Measurements from ENCODE around the gene HOXB6. TPM values are rescaled to one million over a fixed set of nuclear protein-coding genes. Genes with fewer than 3 reads are reported as not detected.

HOXB6 gene
- total RNA-seq, 2 experiments from 2014 or later: not detected

DNA sequence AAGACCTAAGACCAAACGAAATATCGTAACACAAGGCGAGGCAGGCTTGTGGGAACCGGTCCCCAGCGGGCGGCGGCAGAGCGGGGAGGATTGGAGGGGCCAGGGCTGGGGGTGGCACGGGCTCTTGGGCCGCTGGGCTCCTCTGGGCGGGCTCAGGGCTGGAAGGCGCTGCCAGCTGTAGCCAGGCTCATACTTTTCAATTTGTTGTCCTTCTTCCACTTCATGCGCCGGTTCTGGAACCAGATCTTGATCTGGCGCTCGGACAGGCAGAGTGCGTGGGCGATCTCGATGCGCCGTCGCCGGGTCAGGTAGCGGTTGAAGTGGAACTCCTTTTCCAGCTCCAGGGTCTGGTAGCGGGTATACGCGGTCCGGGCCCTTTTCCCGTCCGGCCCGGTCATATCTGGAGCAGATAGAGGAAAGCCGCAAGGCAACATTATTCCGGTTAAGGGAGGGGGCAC, 12.7 kb downstream of the HOXB6 start:
- TF ChIP-seq, protein P1, sequence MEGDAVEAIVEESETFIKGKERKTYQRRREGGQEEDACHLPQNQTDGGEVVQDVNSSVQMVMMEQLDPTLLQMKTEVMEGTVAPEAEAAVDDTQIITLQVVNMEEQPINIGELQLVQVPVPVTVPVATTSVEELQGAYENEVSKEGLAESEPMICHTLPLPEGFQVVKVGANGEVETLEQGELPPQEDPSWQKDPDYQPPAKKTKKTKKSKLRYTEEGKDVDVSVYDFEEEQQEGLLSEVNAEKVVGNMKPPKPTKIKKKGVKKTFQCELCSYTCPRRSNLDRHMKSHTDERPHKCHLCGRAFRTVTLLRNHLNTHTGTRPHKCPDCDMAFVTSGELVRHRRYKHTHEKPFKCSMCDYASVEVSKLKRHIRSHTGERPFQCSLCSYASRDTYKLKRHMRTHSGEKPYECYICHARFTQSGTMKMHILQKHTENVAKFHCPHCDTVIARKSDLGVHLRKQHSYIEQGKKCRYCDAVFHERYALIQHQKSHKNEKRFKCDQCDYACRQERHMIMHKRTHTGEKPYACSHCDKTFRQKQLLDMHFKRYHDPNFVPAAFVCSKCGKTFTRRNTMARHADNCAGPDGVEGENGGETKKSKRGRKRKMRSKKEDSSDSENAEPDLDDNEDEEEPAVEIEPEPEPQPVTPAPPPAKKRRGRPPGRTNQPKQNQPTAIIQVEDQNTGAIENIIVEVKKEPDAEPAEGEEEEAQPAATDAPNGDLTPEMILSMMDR (IDR thresholded peaks at IDR 0.05): no peak
- intact Hi-C loops (cut with micrococcal nuclease): no loop called here
- DNase-seq: no peak
- Mint-ChIP-seq H3K9me3 (no peaks in the 10 kb centered on the region), H3K4me3 (no peak overlapping the region), H3K27me3 (peaks cover 80% of the 10 kb centered on the region), H3K36me3 (ENCODE audit: low read depth) (no peaks in the 10 kb centered on the region), H3K4me1 (ENCODE audit: low read depth) (peaks cover 25% of the 10 kb centered on the region), H3K27ac (no peak overlapping the region)
- CTCF ChIA-PET: interaction anchor here (1.2 to 5.7 kb wide), 32 partner anchors 15 to 566 kb away, joined by 3 to 59 read pairs (median 8); partner anchors contain the start of genes HOXB6, HOXB8, HOXB9 and SNX11
- no peak for ATAC-seq
- POLR2A ChIA-PET: no interaction called here

DNA sequence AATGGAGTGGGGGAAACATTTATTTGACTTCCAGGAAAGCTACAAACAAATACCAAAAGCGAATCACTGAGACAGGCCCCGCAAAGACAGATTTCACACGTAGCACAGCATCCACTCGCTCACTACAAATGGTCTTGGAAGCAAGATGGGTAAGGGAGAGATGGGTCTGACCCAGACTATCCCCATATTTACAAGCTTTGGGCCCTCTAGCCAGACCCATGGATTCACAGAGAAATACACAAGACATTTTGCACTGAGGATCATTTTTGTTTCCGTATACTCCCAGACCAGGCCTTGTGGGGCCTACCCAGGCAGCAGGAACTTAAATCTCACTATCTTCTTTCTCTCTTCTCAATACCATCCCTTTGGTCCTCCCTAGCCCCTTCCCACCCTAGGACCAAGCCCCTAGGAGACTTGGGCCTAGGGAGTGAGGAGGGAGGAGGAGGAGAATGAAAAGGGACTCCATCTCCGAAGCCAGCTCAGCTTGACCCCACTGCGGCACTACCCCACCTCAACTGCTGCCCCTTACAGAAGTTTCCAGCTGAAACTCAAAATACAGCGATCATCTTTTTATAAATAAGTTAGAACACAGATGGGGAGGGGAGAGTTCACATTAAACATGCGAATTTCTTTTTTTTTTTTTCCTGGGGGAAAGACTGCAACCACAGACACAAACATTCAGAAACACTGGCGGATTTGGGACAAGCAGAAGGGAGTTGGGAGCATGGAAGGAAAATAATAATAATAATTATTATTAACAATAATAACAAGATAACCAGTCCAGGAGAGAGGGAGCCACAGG, 13.3 kb downstream of the HOXB6 start:
- Mint-ChIP-seq H3K9me3 (no peaks in the 10 kb centered on the region), H3K36me3 (ENCODE audit: low read depth) (no peaks in the 10 kb centered on the region), H3K4me3 (no peak overlapping the region), H3K4me1 (ENCODE audit: low read depth) (peaks cover 21% of the 10 kb centered on the region), H3K27ac (no peak overlapping the region), H3K27me3 (peaks cover 79% of the 10 kb centered on the region)
- TF ChIP-seq, protein P1 (IDR thresholded peaks at IDR 0.05): no peak
- CTCF ChIA-PET: interaction anchor here (0.5 to 5.7 kb wide), 16 partner anchors 21 to 459 kb away, joined by 3 to 59 read pairs (median 8); partner anchors contain the start of genes HOXB8 and HOXB9
- DNase-seq (no peak), ATAC-seq (no peak)
- intact Hi-C loops (cut with micrococcal nuclease): no loop called here
- POLR2A ChIA-PET: interaction anchor here (0.6 kb wide), 1 partner anchor 1195 kb away, joined by 3 read pairs; no protein-coding TSS in a partner anchor

DNA sequence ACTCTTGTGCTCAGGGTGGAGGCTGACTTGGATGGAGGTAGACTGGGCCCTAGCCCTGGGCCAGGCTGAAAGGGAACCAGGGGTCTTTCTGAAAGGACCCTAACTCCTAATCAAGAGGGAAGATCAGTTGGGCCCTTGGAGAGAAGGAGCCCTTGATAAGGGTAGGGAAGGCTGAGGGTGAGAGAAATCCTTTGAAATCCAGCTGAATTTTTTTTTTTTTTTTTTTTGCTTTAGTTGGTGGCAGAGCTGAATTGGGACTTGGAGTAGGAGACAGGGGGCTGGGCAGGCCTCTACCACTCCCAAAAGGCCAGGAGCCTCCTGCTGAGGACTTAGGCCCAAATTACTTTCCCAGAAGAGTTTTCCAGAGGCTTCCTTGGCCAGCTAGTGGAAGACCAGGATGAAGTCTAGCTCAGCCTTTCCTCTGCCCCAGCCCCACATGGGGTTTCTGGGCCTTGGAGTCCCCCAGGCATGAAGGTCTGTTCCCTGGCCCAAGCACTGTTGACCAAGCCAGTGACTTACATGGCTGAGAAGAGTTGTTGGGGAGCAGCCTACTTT, 14.1 kb downstream of the HOXB6 start:
- Mint-ChIP-seq H3K4me1 (ENCODE audit: low read depth) (peaks cover 25% of the 10 kb centered on the region), H3K4me3 (no peak overlapping the region), H3K36me3 (ENCODE audit: low read depth) (no peaks in the 10 kb centered on the region), H3K27ac (no peak overlapping the region), H3K27me3 (peaks cover 80% of the 10 kb centered on the region), H3K9me3 (no peaks in the 10 kb centered on the region)
- no peak for DNase-seq
- CTCF ChIA-PET: interaction anchor here (0.5 to 5.7 kb wide), 12 partner anchors 22 to 458 kb away, joined by 3 to 59 read pairs (median 4); partner anchors contain the start of gene HOXB9
- TF ChIP-seq, protein P1 (IDR thresholded peaks at IDR 0.05): no peak
- intact Hi-C loops (cut with micrococcal nuclease): no loop called here
- no peak for ATAC-seq
- POLR2A ChIA-PET: interaction anchor here (1.1 kb wide), 1 partner anchor 58 kb away, joined by 3 read pairs; no protein-coding TSS in a partner anchor

DNA sequence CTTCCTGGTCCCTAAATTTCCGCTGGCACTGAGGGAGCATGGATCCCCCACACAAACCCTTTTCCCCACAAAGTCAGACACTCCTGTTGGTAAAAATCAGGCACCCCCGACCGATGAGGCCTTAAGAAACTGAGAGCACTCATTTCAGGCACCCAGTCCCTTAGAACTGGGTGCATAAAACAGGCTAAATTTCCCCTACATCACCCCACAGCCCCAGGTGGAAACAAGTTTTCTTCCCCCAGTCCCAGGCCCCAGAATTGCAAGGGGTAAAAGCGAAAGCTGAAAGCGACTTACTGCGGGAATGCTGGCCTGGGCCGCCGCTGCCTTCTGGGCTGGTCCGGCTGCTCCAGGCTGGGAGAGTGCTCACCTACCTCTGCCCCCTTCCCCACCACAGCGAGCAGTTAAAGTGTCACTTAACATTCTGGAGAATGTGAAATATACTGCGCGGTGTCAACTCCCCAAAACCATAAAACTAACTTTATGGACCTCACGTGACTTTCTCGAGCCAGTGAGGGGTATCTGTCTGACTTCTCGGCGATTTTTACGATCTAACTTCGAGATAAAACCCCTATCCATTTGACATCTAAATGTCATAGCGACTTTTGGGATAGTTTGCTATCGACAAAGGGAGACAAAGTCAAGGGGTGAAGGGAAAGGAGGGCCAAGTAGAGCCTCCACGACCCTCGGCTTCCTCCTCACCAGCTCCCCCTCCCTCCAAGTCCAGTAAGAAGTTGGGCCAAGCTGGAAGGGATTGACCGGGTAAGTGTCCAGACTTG, 14.8 kb downstream of the HOXB6 start, which contains the start of gene HOXB3:
Gene HOXB3, minus strand, starts transcription at position 411 of the 776 bp plus-strand sequence. CDS start 37,767 bp downstream, outside the sequence.
- POLR2A ChIA-PET: interaction anchor here (0.8 to 1.1 kb wide), 3 partner anchors 57 to 269 kb away, joined by 3 read pairs; no protein-coding TSS in a partner anchor
- DNase-seq (no peak), ATAC-seq (no peak)
- H3K4me3 Mint-ChIP-seq: no peak within 1 kb of the TSS
- peaks cover 79% of the 10 kb centered on the region for H3K27me3 Mint-ChIP-seq
- peaks cover 28% of the 10 kb centered on the region for H3K4me1 Mint-ChIP-seq (ENCODE audit: low read depth)
- H3K36me3 Mint-ChIP-seq (ENCODE audit: low read depth): no peaks in the 10 kb centered on the region
- CTCF ChIA-PET: interaction anchor here (1.0 to 5.7 kb wide), 11 partner anchors 23 to 282 kb away, joined by 3 to 59 read pairs (median 4); no protein-coding TSS in a partner anchor
- TF ChIP-seq, protein P1 (IDR thresholded peaks at IDR 0.05): no peak
- no peak within 1 kb of the TSS for H3K27ac Mint-ChIP-seq
- intact Hi-C loops (cut with micrococcal nuclease): no loop called here
- no peaks in the 10 kb centered on the region for H3K9me3 Mint-ChIP-seq

Data from activated CD8-positive, alpha-beta T cell treated with anti-CD3 and anti-CD28 coated beads for 36 hours (primary cell).